GM23248 (cell line): ENCODE results near the gene YDJC.

Experiments
- EZH2 ChIP-seq: fragments of 200-600 bp; sonication (generic); IDR thresholded peaks from 2 replicates; pipeline ENCODE4 v1.6.1; 2018; ENCODE audit warnings: antibody characterized with exemption, mild to moderate bottlenecking; ENCODE audit not compliant: insufficient read depth, poor library complexity, severe bottlenecking
- EZH2phosphoT487 ChIP-seq: fragments of 200-600 bp; sonication (generic); IDR thresholded peaks from 2 replicates; pipeline ENCODE4 v1.6.1; 2018; ENCODE audit warnings: antibody characterized with exemption, moderate library complexity, mild to moderate bottlenecking, low read depth; ENCODE audit not compliant: insufficient read depth

DNA sequence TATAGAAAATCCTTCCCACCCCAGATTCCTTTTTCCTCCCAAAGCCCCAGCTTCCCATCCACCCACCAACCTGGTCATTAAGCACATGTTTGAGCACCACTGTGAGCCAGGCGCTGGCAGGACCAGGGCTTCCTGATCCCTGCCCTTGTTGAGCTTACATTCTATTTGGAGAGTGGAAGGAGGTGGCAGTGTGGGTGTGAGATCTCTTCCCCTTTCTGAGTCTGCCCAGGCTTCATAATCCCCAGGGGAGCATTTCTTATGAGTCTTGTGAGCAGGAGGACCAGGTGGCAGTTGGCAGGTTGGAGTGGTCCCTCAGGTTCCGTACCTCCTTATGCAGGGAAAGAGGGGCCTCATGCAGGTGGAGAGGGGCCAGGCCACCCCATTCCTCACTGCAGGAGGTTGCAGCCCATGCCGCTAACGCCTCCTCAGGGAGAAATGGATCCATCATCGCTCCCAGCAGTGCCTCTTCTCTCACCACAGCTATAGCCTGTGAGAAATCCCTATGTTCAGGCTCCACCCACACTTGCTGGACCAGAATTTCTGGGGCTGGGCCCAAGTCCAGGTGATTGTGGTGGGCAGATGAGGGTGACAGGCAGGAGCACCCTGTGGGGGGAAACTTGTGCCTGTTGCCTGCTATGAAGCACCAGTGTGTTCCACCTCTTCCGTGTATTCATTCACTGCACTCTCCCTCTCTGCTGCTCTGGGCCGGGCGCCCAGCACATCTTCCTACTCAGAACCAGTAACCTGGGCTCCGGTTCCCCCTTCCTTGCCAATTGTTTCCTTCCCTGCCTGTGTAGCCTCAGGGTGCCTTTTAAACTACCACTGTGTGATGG lies 38.8 kb downstream of the YDJC start:
- TF ChIP-seq EZH2phosphoT487 (no peak), EZH2 (no peak)
